GM12878 (cell line): Measurements from ENCODE around the gene C16orf46. TPM values are rescaled to one million over a fixed set of nuclear protein-coding genes. Genes with fewer than 3 reads are reported as not detected.

ENCODE experiments used
- ATF3 ChIP-seq: IDR thresholded peaks from 2 replicates; pipeline ENCODE4 v1.6.1; 2011; ENCODE audit warnings: low read depth, mild to moderate bottlenecking, low read length, moderate library complexity, borderline replicate concordance; ENCODE audit errors: extremely low read depth
- ATF7 ChIP-seq: fragments of 450-650 bp; IDR thresholded peaks from 2 replicates; pipeline ENCODE4 v1.6.1; 2016; ENCODE audit warnings: low read depth, mild to moderate bottlenecking
- BACH1 ChIP-seq: fragments of 450-650 bp; IDR thresholded peaks from 2 replicates; pipeline ENCODE4 v1.6.1; 2017; ENCODE audit warnings: mild to moderate bottlenecking, borderline replicate concordance
- BRCA1 ChIP-seq: IDR thresholded peaks from 2 replicates; pipeline ENCODE4 v1.6.1; 2011; ENCODE audit warnings: low read depth, low read length, improper control_type of control experiment
- CBFB ChIP-seq: IDR thresholded peaks from 2 replicates; pipeline ENCODE4 v1.6.1; 2016; ENCODE audit warnings: antibody characterized with exemption, low read depth
- ESRRA ChIP-seq: IDR thresholded peaks from 2 replicates; pipeline ENCODE4 v1.6.1; 2012; ENCODE audit warnings: mild to moderate bottlenecking, low read length, improper control_type of control experiment
- FOS ChIP-seq: IDR thresholded peaks from 3 replicates; pipeline ENCODE4 v1.6.1; 2011; ENCODE audit warnings: borderline replicate concordance; ENCODE audit not compliant: insufficient read length; ENCODE audit errors: extremely low read depth
- GABPA ChIP-seq: IDR thresholded peaks from 2 replicates; pipeline ENCODE4 v1.6.1; 2014; ENCODE audit warnings: antibody characterized with exemption, low read depth, mild to moderate bottlenecking, inconsistent platforms
- HDAC6 ChIP-seq: fragments of 200-600 bp; sonication (generic); IDR thresholded peaks from one replicate; pipeline ENCODE4 v1.8.0; 2017; ENCODE audit warnings: antibody characterized with exemption; ENCODE audit not compliant: unreplicated experiment
- KAT2A ChIP-seq: conservative IDR thresholded peaks from 2 replicates; pipeline ENCODE4 v1.6.1; 2011; ENCODE audit warnings: low read depth, low read length; ENCODE audit not compliant: control insufficient read depth
- LARP7 ChIP-seq: fragments of 450-650 bp; IDR thresholded peaks from 2 replicates; pipeline ENCODE4 v1.6.1; 2017; ENCODE audit warnings: mild to moderate bottlenecking
- PKNOX1 ChIP-seq: fragments of 450-650 bp; IDR thresholded peaks from 2 replicates; pipeline ENCODE4 v1.6.1; 2016; ENCODE audit warnings: mild to moderate bottlenecking
- POLR2AphosphoS5 ChIP-seq: IDR thresholded peaks from 2 replicates; pipeline ENCODE4 v1.6.1; 2011; ENCODE audit warnings: mild to moderate bottlenecking, low read length, inconsistent platforms
- PRDM15 ChIP-seq: fragments of 450-650 bp; formaldehyde crosslinking; IDR thresholded peaks from 2 replicates; pipeline ENCODE4 v1.4.0; 2020; ENCODE audit warnings: mild to moderate bottlenecking, moderate library complexity
- RUNX3 ChIP-seq: IDR thresholded peaks from 2 replicates; pipeline ENCODE4 v1.6.1; 2012; ENCODE audit warnings: low read length, inconsistent platforms
- SKIL ChIP-seq: fragments of 450-650 bp; IDR thresholded peaks from 2 replicates; pipeline ENCODE4 v1.6.1; 2017; ENCODE audit warnings: mild to moderate bottlenecking, low read depth, inconsistent platforms; ENCODE audit not compliant: poor library complexity, severe bottlenecking
- TCF3 ChIP-seq: IDR thresholded peaks from 2 replicates; pipeline ENCODE4 v1.6.1; 2012; ENCODE audit warnings: low read depth, mild to moderate bottlenecking, low read length, borderline replicate concordance; ENCODE audit not compliant: insufficient read depth
- WRNIP1 ChIP-seq: IDR thresholded peaks from 2 replicates; pipeline ENCODE4 v1.6.1; 2011; ENCODE audit warnings: low read depth, low read length, improper control_type of control experiment, borderline replicate concordance
- ZBTB11 ChIP-seq: fragments of 450-650 bp; formaldehyde crosslinking; IDR thresholded peaks from 2 replicates; pipeline ENCODE4 v1.5.0; 2022; ENCODE audit warnings: mild to moderate bottlenecking, missing genetic modification characterization
- ZNF24 ChIP-seq: fragments of 450-650 bp; IDR thresholded peaks from 2 replicates; pipeline ENCODE4 v1.6.1; 2017; ENCODE audit warnings: antibody characterized with exemption, mild to moderate bottlenecking
- polyA plus RNA-seq, 11 experiments: library from polyadenylated mRNA; depleted of rRNA in 4 of 11; unstranded in 6 of 11; stranded (reverse) in 5 of 11; fragments of >200 nt; fragmentation: Nextera tagmentation in 4 of 11; fragmentation: Illumina TruSeq in 1 of 11; extraction: Ambion mirVana in 4 of 11; extraction: Trizol in 1 of 11; gene quantifications; 1 replicate in 1 of 11; 2 replicates in 10 of 11; pipeline versions ENCODE4 v1.2.1 to v1.2.3, GENCODE V29; 2011 to 2016; ENCODE audit warnings: inconsistent platforms in 2 of 11, missing spikeins in 2 of 11, low read depth in 1 of 11
- total RNA-seq, 4 experiments: library from RNA; depleted of rRNA in 3 of 4; stranded (reverse); fragments of >200 nt in 3 of 4; fragmentation: Illumina TruSeq in 1 of 4; extraction: Trizol in 1 of 4; gene quantifications; 2 replicates each; pipeline versions ENCODE4 v1.2.1 to v1.2.3, GENCODE V29; 2013 to 2021

Gene C16orf46
- total and polyA plus RNA-seq, 10 of the 15 experiments (the other 5 are each of a cell fraction or from before 2014, with no cell fraction given), result 0.04 to 0.46 (median 0.14) TPM; not detected in 6

- TF ChIP-seq SKIL, result no peak
- no peak for TF ChIP-seq POLR2AphosphoS5
- TF ChIP-seq BRCA1, result no peak
- no peak for TF ChIP-seq FOS
- TF ChIP-seq ATF7, result no peak
- TF ChIP-seq GABPA, result 0 out of 2 replicates have a peak, but pooled peaks have one; percentile 29
- no peak for TF ChIP-seq HDAC6
- TF ChIP-seq ZNF24, result peak; percentile 23; the same call in 1 of the 2 replicates
- TF ChIP-seq ZBTB11 (CRISPR knock-in tag), result no peak
- no peak for TF ChIP-seq LARP7
- TF ChIP-seq KAT2A, result no peak
- 0 out of 2 replicates have a peak, but pooled peaks have one; percentile 39 for TF ChIP-seq ATF3
- peak; percentile 51; the same call in 1 of the 2 replicates for TF ChIP-seq TCF3
- TF ChIP-seq PRDM15, result no peak
- no peak for TF ChIP-seq PKNOX1
- TF ChIP-seq BACH1, result peak; percentile 50; the same call in 1 of the 2 replicates
- no peak for TF ChIP-seq CBFB
- TF ChIP-seq RUNX3, result peak; percentile 37
- no peak for TF ChIP-seq WRNIP1
- 0 out of 2 replicates have a peak, but pooled peaks have one; percentile 41 for TF ChIP-seq ESRRA
Measured at GRCh38 chr16:81035398-81035974, 41.6 kb downstream of the C16orf46 start, which contains the start of gene ATMIN (continued).
